Stimulated activated CD8-positive, alpha-beta memory T cell treated with anti-CD3 and anti-CD28 coated beads, Interleukin-12 subunit alpha, Interleukin-12 subunit beta, amount 100 ng/mL, for 1 hour (primary cell): Measurements from ENCODE around the gene RAB25.
"Not testable (repeated sequence)": the region's sequence is repeated elsewhere in the genome, so short reads cannot be mapped to it uniquely, and the experiment has no call there.

Experiments used
- DNase-seq: peaks from one replicate; pipeline ENCODE4 v3.0.0-alpha.2; 2020; ENCODE audit warnings: low read depth

Gene RAB25

DNA sequence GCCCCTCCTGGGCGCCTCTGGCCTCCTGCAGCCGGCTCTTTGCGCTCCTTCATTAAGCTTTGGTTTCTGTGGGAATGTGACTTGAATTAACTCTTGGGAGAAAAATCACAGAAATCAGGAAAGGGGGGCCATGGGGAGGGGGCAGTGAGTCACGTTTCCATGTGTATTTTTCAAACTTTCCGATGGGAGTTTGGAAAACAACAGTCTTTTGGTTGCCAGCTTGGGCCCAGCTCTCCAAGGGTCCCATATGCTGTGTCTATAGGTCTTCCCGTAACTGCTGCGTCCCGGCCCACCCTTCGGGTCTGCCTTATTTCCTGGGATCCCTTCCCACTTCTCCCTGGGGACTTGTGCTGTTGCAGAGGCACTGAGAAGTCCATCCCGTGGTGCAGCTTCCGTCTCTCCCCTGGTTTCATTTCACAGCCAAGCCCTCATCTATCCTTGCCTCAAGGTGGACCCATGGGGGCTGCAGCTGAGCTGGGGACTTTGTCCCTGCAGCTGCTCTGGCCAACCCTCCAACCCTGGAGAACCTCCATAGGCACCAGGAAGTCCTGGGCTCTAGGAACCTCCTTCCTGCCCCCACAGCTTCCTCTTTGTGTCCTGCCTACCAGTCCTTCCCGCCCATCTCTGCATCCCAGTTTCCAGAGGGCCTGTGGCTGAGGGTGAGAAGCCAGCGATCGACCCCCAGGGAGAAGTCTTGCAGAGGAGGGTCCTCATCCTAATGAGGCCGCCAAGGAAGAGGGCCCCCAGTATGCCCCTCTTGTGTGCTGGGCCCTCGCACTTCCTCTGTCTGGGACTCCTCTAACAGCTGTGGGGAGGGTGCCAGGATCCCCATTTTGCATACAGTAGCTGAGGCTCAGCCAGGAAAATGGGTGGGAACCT, 41.9 kb downstream of the RAB25 start:
- no peak for DNase-seq

GRCh38 chr1:156103521-156103947, 42.6 kb downstream of the RAB25 start:
- no peak for DNase-seq

- no peak for DNase-seq
Measured at GRCh38 chr1:156104065-156104810, 43.3 kb downstream of the RAB25 start.

- DNase-seq = no peak
Measured at GRCh38 chr1:156104861-156105832, 44.2 kb downstream of the RAB25 start.

- DNase-seq = no peak
Measured at GRCh38 chr1:156106624-156107488, 45.9 kb downstream of the RAB25 start.

DNA sequence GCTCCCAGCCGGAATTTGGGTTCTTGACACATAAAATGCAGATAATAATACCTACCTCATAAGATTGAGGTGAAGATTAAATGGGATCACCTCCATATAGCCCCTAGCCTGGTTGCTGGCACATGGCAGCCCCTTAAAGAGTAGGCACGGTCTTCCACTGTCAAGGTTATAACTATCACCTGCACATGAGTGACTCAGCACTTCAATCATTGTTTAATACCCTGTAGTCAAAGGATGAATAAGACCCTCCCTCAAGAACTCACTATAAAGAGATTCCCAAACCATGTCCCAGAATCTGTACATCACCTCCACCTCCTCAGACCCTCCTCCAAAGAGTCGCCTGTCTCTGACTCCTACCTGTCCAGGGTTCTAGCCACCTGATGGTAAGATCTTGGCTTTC, 47.1 kb downstream of the RAB25 start:
- DNase-seq = no peak

GRCh38 chr1:156108664-156109241, 47.8 kb downstream of the RAB25 start:
- no peak for DNase-seq

DNA sequence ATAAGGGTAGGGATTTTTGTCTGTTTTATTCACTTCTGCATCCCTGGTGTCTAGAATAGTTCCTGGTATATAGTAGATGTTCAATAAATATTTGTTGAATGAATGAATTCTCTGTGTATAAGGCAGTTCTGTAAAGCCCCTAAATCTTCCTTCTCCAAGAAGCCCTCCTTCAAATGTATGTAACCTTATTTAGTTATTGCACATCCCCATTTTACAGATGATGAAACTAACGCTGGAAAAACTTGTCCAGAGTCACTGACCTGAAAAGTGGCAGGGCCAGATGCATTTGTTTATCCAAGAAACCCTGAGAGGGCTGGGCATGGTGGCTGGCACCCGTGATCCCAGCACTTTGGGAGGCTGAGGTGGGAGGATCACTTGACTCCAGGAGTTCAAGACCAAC, 49.3 kb downstream of the RAB25 start:
- DNase-seq = no peak

DNA sequence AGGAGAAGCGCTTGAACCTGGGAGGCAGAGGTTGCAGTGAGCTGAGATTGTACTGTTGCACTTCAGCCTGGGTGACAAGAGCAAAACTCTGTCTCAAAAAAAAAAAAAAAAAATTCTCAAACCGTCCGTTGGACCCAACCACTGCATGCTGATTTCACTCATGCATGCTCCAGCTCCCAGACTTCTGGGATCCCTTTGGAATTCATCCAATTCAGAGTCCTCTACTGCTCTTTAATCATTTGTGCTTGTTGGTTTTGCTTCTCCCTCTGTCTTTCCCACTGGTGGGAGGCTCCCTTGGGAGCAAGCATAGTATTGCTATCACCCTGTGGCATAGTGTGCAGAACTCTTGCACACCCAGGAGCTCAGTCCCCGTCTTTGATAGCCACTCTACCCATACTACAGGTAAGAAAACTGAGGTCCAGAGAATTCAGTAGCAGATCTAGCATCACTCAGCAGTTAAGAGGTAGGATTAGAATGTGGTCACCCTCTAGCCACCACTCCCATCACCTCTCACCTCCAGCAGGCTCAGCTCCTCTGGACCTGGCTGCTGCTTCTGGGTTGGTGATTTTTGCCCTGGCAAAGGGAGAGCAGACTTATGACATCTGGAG, 50.5 kb downstream of the RAB25 start:
- DNase-seq = no peak

DNA sequence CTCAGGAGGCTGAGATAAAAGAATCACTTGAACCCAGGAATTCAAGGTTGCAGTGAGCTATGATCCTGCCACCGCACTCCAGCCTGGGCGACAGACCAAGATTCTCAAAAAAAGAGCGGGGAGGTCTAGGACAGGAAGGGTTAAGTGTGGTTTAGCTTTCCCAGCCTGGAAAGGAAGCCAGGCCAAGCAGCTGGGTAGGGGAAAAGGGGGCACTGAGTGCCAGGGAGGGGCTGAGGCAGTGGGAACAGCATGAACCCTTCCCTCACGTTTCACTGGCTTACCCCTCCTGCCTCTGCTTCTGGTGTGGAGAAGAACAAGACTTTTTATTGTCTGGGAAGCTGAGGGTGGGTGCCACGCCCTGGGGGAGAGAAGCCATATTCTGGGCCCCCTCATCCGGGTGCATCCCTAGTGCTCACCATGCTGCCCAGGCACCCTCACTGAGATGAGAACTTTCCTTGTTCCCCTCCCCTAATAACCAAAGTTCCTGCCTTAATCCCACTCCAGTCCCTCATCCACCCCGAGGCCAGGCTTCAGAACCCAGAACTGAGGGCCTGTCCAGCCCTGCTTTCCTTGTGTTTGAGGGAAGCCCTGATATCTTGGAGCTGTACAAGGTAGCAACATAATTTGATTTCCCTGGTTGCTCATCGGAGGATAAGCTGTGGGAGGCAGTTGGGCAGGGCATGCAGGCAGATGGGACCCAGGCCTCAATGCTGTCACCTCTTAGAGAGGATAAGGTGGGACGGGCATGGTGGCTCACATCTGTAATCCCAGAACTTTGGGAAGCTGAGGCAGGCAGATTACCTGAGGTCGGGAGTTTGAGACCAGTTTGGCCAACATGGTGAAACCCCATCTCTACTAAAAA, 51.5 kb downstream of the RAB25 start:
- DNase-seq = no peak

GRCh38 chr1:156113282-156113950, 52.5 kb downstream of the RAB25 start:
- DNase-seq = no peak

DNA sequence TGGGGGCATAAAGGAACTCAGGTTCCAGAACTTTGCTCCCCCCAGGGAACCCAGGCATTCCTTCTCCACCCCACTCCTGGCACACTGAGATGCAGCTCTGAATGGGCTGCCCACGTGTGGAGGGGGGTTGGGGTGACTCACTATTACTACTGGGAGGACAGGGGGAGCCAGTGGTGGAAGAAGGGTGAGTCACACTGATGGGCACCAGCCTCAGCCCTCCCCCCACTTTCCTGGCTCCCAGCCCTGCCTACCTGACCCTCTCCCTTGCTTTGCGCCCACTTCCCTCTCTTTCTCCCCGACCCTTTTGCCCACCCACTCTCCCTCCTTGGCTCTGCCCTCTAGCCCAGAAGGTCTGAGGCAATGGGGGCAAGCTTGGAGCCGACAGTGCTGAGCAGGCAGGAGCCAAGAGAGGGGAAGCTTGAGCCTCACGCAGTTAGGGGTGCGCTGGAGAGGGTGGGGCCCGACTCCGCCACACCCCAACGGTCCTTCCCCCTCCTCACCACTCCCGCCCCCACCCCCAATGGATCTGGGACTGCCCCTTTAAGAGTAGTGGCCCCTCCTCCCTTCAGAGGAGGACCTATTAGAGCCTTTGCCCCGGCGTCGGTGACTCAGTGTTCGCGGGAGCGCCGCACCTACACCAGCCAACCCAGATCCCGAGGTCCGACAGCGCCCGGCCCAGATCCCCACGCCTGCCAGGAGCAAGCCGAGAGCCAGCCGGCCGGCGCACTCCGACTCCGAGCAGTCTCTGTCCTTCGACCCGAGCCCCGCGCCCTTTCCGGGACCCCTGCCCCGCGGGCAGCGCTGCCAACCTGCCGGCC, 53.4 kb downstream of the RAB25 start, which contains the start of gene LMNA:
Gene LMNA (plus strand): TSS at position 611 of the 818 bp plus-strand sequence. CDS start 208 bp downstream, outside the sequence.
- peak; percentile 67 for DNase-seq

DNA sequence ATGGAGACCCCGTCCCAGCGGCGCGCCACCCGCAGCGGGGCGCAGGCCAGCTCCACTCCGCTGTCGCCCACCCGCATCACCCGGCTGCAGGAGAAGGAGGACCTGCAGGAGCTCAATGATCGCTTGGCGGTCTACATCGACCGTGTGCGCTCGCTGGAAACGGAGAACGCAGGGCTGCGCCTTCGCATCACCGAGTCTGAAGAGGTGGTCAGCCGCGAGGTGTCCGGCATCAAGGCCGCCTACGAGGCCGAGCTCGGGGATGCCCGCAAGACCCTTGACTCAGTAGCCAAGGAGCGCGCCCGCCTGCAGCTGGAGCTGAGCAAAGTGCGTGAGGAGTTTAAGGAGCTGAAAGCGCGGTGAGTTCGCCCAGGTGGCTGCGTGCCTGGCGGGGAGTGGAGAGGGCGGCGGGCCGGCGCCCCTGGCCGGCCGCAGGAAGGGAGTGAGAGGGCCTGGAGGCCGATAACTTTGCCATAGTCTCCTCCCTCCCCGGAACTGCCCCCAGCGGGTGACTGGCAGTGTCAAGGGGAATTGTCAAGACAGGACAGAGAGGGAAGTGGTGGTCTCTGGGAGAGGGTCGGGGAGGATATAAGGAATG, 54.1 kb downstream of the RAB25 start:
- no peak for DNase-seq

DNA sequence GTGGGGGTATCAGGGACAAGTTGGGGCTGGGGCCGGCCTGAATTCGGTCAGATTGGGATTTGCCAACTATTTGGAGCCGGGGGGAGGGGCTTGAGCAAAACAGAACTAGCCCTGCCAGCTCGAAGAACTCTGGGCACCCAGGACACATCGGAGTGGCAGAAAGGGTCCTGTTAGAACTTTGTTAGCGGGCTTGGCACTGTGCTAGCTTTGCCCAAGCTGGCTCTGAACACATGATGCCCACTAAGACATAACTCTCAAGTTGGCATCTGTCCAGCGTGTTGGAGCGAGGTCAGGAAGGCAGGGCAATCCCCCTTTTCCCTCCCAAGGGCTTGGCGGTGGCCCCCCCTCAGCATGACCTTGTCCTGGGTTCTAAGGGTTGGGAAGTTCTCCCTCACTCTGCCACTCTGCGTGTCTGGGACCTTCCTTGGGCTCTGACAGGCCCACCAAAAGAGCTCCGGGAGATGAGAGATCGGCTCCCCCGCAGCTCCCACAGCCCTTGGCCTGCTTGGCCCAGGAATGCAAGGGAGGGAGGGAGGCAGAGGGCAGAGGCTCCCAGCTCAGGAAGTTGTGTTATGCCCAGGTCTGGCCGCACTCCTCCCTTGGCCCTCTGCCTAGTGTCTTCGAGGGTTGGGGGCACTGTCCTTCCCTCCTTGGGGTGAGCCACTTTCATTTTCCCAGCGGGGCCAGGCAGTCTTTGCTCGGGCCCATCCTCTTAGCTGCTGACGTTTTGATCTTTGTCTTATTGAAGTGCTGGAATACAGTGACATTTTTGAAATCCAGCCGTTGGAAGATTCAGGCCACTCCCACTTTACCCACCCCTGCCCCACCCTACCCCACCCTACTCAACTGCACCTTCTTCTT, 54.8 kb downstream of the RAB25 start:
- DNase-seq = no peak

- DNase-seq = not testable (repeated sequence)
Measured at GRCh38 chr1:156116731-156117130, 55.8 kb downstream of the RAB25 start.
